Keratinocyte (primary cell): Measurements from ENCODE around the gene MAP4K3. TPM values are rescaled to one million over a fixed set of nuclear protein-coding genes. Genes with fewer than 3 reads are reported as not detected.

ENCODE experiments used
- DNase-seq: peaks from one replicate; pipeline ENCODE4 v3.0.0-alpha.2; 2011; ENCODE audit warnings: low read depth, missing footprints, low spot score
- FAIRE-seq: peaks from 2 replicates; lab custom pipeline; 2011; peaks lifted over from hg19 to GRCh38; lab: Jason Lieb, UNC
- H2AFZ ChIP-seq: 2 replicates; pipeline ENCODE4 v1.6.0; 2012; ENCODE audit warnings: low read length, control low read depth, inconsistent platforms; ENCODE audit not compliant: control insufficient read depth
- H3K27ac ChIP-seq: 2 replicates; pipeline ENCODE4 v1.5.1; 2011; ENCODE audit warnings: low read length; ENCODE audit not compliant: control insufficient read depth, insufficient read depth
- H3K27me3 ChIP-seq: 3 replicates; pipeline ENCODE4 v1.6.0; 2011; ENCODE audit warnings: low read length; ENCODE audit not compliant: control insufficient read depth, insufficient read depth; ENCODE audit errors: extremely low read depth
- H3K36me3 ChIP-seq, 2 experiments: 2 replicates in 1 of 2; 3 replicates in 1 of 2; pipeline ENCODE4 v1.5.1; 2011; ENCODE audit warnings: low read length in 2 of 2, mild to moderate bottlenecking in 1 of 2; ENCODE audit not compliant: control insufficient read depth in 2 of 2, insufficient read depth in 2 of 2; ENCODE audit errors: extremely low read depth in 1 of 2
- H3K4me1 ChIP-seq: 3 replicates; pipeline ENCODE4 v1.5.1; 2011; ENCODE audit warnings: low read length; ENCODE audit not compliant: control insufficient read depth, insufficient read depth; ENCODE audit errors: extremely low read depth
- H3K4me2 ChIP-seq: 3 replicates; pipeline ENCODE4 v1.6.0; 2011; ENCODE audit warnings: low read depth, low read length; ENCODE audit not compliant: control insufficient read depth, insufficient read depth; ENCODE audit errors: extremely low read depth
- H3K4me3 ChIP-seq, 3 experiments: fragments of 200-600 bp in 1 of 3; sonication (generic) in 1 of 3; 2 replicates in 2 of 3; 3 replicates in 1 of 3; pipeline ENCODE4 v1.5.1; 2011 to 2016; ENCODE audit warnings: low read length in 3 of 3, mild to moderate bottlenecking in 3 of 3, control low read depth in 2 of 3, inconsistent platforms in 1 of 3, low read depth in 1 of 3, mixed read lengths in 1 of 3, mixed run types in 1 of 3, moderate library complexity in 1 of 3; ENCODE audit not compliant: control insufficient read depth in 2 of 3, insufficient read depth in 2 of 3; ENCODE audit errors: extremely low read depth in 1 of 3
- H3K79me2 ChIP-seq: 2 replicates; pipeline ENCODE4 v1.6.0; 2012; ENCODE audit warnings: low read length; ENCODE audit not compliant: control insufficient read depth, insufficient read depth
- H3K9ac ChIP-seq: 3 replicates; pipeline ENCODE4 v1.6.0; 2011; ENCODE audit warnings: low read length; ENCODE audit not compliant: control insufficient read depth, insufficient read depth; ENCODE audit errors: extremely low read depth
- H3K9me1 ChIP-seq: 3 replicates; pipeline ENCODE4 v1.6.0; 2011; ENCODE audit warnings: low read length; ENCODE audit not compliant: control insufficient read depth, insufficient read depth; ENCODE audit errors: extremely low read depth
- H3K9me3 ChIP-seq: 2 replicates; pipeline ENCODE4 v1.5.1; 2012; ENCODE audit warnings: low read depth, low read length; ENCODE audit not compliant: control insufficient read depth
- H4K20me1 ChIP-seq: 3 replicates; pipeline ENCODE4 v1.6.0; 2011; ENCODE audit warnings: low read length; ENCODE audit not compliant: control insufficient read depth, insufficient read depth; ENCODE audit errors: extremely low read depth
- EZH2 ChIP-seq: IDR thresholded peaks from one replicate; pipeline ENCODE4 v1.6.1; 2012; ENCODE audit warnings: inconsistent platforms, mild to moderate bottlenecking, low read length, moderate library complexity
- dilution Hi-C: fragments of 300-500 bp; cut with MboI; formaldehyde crosslinking; loops from one replicate; pipeline ENCODE4 v1.7.0; 2020; ENCODE audit warnings: low sequenced_read_pairs; ENCODE audit not compliant: extremely low pct_ligation_motif_present
- polyA plus RNA-seq, 5 experiments: library from polyadenylated mRNA; depleted of rRNA in 3 of 5; stranded (reverse) in 3 of 5; stranded (forward) in 1 of 5; unstranded in 1 of 5; fragments of >200 nt; gene quantifications; 1 replicate in 1 of 5; 2 replicates in 3 of 5; 3 replicates in 1 of 5; pipeline versions ENCODE4 v1.2.1 to v1.2.3, GENCODE V29; 2011 to 2012; ENCODE audit warnings: missing spikeins in 2 of 5, low read depth in 1 of 5, low replicate concordance in 1 of 5
- small RNA-seq, 3 experiments: library from RNA; depleted of rRNA; stranded (forward); fragments of <200 nt; gene quantifications; one replicate each; pipeline ENCODE3, GENCODE V24; 2012; ENCODE audit warnings: low read depth in 3 of 3, low replicate concordance in 1 of 3; ENCODE audit not compliant: insufficient read length in 3 of 3
- TF ChIP-seq, protein P1 (sequence below), 3 experiments: IDR thresholded peaks in 1 of 3; conservative IDR thresholded peaks in 1 of 3; optimal IDR thresholded peaks in 1 of 3; 2 replicates in 2 of 3; 3 replicates in 1 of 3; pipeline versions ENCODE3 to v1.5.1; 2011; ENCODE audit warnings: low read length in 3 of 3, mild to moderate bottlenecking in 3 of 3, moderate library complexity in 2 of 3, control low read depth in 1 of 3, inconsistent platforms in 1 of 3; ENCODE audit not compliant: insufficient read depth in 2 of 3; ENCODE audit errors: extremely low read depth in 1 of 3

MAP4K3 gene
- polyA plus RNA-seq, 1 donor (not counting 4 experiments of a cell fraction or from before 2014, with no cell fraction given) = 19.4 TPM

DNA sequence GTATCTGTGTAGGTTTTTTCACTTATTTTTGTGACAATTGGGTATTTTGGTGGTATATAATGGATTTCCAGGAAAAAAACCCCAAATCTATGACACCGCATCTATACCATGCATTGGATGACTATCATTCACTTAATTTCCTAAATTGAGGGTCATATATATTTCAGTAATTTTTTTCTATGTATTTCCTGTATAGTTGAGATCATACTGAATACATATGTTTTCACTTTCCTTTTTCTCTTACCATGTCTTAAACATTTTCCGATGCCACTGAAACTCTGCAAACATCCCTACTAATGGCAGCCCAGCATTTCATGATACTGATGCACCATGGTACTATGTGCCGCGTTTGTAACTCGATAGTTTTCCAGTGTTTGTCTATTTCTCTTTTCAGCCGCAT is 233.7 kb downstream of the MAP4K3 start:
- H3K79me2 ChIP-seq = no peaks in the 10 kb centered on the region
- FAIRE-seq (no peak), DNase-seq (no peak)
- no peak for TF ChIP-seq EZH2
- TF ChIP-seq, protein P1, sequence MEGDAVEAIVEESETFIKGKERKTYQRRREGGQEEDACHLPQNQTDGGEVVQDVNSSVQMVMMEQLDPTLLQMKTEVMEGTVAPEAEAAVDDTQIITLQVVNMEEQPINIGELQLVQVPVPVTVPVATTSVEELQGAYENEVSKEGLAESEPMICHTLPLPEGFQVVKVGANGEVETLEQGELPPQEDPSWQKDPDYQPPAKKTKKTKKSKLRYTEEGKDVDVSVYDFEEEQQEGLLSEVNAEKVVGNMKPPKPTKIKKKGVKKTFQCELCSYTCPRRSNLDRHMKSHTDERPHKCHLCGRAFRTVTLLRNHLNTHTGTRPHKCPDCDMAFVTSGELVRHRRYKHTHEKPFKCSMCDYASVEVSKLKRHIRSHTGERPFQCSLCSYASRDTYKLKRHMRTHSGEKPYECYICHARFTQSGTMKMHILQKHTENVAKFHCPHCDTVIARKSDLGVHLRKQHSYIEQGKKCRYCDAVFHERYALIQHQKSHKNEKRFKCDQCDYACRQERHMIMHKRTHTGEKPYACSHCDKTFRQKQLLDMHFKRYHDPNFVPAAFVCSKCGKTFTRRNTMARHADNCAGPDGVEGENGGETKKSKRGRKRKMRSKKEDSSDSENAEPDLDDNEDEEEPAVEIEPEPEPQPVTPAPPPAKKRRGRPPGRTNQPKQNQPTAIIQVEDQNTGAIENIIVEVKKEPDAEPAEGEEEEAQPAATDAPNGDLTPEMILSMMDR (optimal IDR thresholded peaks at IDR 0.05 in 1 of 3, IDR thresholded peaks at IDR 0.05 in 1 of 3, conservative IDR thresholded peaks at IDR 0.05 in 1 of 3; ENCODE audit: extremely low read depth in 1 of 3, insufficient read depth in 2 of 3, low read length in 3 of 3) = no peak
- no peak overlapping the region for H3K27ac ChIP-seq
- H3K9ac ChIP-seq = no peak overlapping the region
- dilution Hi-C loops = loop anchor here (25.0 kb wide), 1 partner anchor 141 kb away; no protein-coding TSS in a partner anchor
- no peak overlapping the region for H2AFZ ChIP-seq
- H3K9me3 ChIP-seq = no peaks in the 10 kb centered on the region
- H3K36me3 ChIP-seq = no peaks in the 10 kb centered on the region
- H3K27me3 ChIP-seq = no peaks in the 10 kb centered on the region
- no peaks in the 10 kb centered on the region for H4K20me1 ChIP-seq
- H3K4me2 ChIP-seq = no peak overlapping the region
- H3K4me1 ChIP-seq = no peaks in the 10 kb centered on the region
- H3K4me3 ChIP-seq = no peak overlapping the region
- no peaks in the 10 kb centered on the region for H3K9me1 ChIP-seq

- FAIRE-seq (no peak), DNase-seq (no peak)
- dilution Hi-C loops = loop anchor here (25.0 kb wide), 1 partner anchor 141 kb away; no protein-coding TSS in a partner anchor
- TF ChIP-seq, protein P1 (optimal IDR thresholded peaks at IDR 0.05 in 1 of 3, IDR thresholded peaks at IDR 0.05 in 1 of 3, conservative IDR thresholded peaks at IDR 0.05 in 1 of 3; ENCODE audit: extremely low read depth in 1 of 3, insufficient read depth in 2 of 3, low read length in 3 of 3) = no peak
- no peak for TF ChIP-seq EZH2
- Histone ChIP-seq H3K79me2 (no peaks in the 10 kb centered on the region), H3K9me3 (no peaks in the 10 kb centered on the region), H3K27ac (no peak overlapping the region), H3K4me1 (no peaks in the 10 kb centered on the region), H3K36me3 (no peaks in the 10 kb centered on the region), H3K9me1 (no peaks in the 10 kb centered on the region), H3K27me3 (no peaks in the 10 kb centered on the region), H3K4me2 (no peak overlapping the region), H3K9ac (no peak overlapping the region), H3K4me3 (no peak overlapping the region), H4K20me1 (no peaks in the 10 kb centered on the region), H2AFZ (no peak overlapping the region)
Observed at GRCh38 chr2:39202639-39203369, 234.3 kb downstream of the MAP4K3 start.

Small RNA genes lying within 50 kb of the gene (small RNA-seq; reads per million reads assigned to genes)
- gene RF00272 = 0 to 0.07 (median 0) reads per million in 3 experiments

Other genes starting within 250 kb of the MAP4K3 start
- gene CDKL4, start 193.3 kb downstream of the MAP4K3 start, polyA plus RNA-seq = not detected in 3 replicates
- gene TMEM178A, start 228.6 kb upstream of the MAP4K3 start, polyA plus RNA-seq = 0.03 to 0.44 TPM (median 0.07 TPM) in 3 replicates